Breast epithelium (tissue), 3 donors: ENCODE measurements around the gene NBDY.
A peak's percentile ranks its signal among the peaks of the same experiment; 100 is the strongest.

Source experiments
- POLR2A ChIP-seq: fragments of 450-650 bp; IDR thresholded peaks from one replicate; pipeline ENCODE4 v1.6.1; 2016; ENCODE audit warnings: antibody characterized with exemption, mild to moderate bottlenecking, moderate library complexity
- TF ChIP-seq, protein P1 (sequence below), 3 donors: fragments of 450-650 bp; IDR thresholded peaks; one replicate each; pipeline ENCODE4 v1.5.1; 2016 to 2017; ENCODE audit warnings: antibody characterized with exemption in 3 of 3, mild to moderate bottlenecking in 3 of 3, moderate library complexity in 3 of 3

DNA sequence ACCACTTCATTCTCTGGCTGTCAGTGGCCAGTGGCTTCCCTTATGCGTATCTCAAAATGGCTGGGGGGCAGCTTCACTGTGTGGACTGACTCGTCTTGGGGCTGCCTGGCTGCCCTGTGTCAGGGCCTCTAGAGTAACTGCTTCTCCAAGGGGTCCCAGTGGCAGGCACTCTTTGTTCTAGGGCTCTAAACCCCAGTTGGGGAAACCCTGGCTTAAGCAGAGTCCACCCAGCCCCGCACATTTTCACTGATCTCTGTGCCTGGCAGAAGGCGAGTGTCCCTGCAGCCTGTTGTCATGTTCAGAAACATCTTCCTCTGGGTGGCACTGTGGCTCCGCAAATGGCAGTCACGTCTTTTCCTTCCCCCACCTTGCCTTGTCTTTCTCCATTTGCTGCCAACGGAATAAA is 59.7 kb downstream of the NBDY start:
- TF ChIP-seq, protein P1, sequence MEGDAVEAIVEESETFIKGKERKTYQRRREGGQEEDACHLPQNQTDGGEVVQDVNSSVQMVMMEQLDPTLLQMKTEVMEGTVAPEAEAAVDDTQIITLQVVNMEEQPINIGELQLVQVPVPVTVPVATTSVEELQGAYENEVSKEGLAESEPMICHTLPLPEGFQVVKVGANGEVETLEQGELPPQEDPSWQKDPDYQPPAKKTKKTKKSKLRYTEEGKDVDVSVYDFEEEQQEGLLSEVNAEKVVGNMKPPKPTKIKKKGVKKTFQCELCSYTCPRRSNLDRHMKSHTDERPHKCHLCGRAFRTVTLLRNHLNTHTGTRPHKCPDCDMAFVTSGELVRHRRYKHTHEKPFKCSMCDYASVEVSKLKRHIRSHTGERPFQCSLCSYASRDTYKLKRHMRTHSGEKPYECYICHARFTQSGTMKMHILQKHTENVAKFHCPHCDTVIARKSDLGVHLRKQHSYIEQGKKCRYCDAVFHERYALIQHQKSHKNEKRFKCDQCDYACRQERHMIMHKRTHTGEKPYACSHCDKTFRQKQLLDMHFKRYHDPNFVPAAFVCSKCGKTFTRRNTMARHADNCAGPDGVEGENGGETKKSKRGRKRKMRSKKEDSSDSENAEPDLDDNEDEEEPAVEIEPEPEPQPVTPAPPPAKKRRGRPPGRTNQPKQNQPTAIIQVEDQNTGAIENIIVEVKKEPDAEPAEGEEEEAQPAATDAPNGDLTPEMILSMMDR (IDR thresholded peaks at IDR 0.05), result peak in 1 of 3 donors; percentile 34
- TF ChIP-seq POLR2A, result no peak
